ENCODE data around the gene ABLIM3. TPM values are rescaled to one million over a fixed set of nuclear protein-coding genes. Genes with fewer than 3 reads are reported as not detected.

ABLIM3 gene
- polyA plus RNA-seq, 1 donor from 2014 or later = 17.7 TPM

- H3K79me2 ChIP-seq (replicated peaks; ENCODE audit: insufficient read depth, low read length) = no peaks in the 10 kb centered on the region
- no peak overlapping the region for H2AFZ ChIP-seq (ENCODE audit: low read depth, low read length)
- H3K27ac ChIP-seq (ENCODE audit: low read length) = no peak overlapping the region
- H3K9me3 ChIP-seq (ENCODE audit: low read length) = no peaks in the 10 kb centered on the region
- H3K4me3 ChIP-seq (ENCODE audit: low read length) = no peak overlapping the region
- H4K20me1 ChIP-seq (ENCODE audit: insufficient read depth) = no peaks in the 10 kb centered on the region
- H3K27me3 ChIP-seq (ENCODE audit: insufficient read depth, low read depth, low read length) = no peaks in the 10 kb centered on the region
- no peaks in the 10 kb centered on the region for H3K9me2 ChIP-seq (ENCODE audit: insufficient read depth, low read length)
- TF ChIP-seq EZH2 (IDR thresholded peaks at IDR 0.05; ENCODE audit: borderline replicate concordance, insufficient read depth, low read length, poor library complexity, severe bottlenecking) (no peak), POLR2AphosphoS5 (IDR thresholded peaks at IDR 0.05) (no peak), RAD21 (conservative IDR thresholded peaks at IDR 0.05) (no peak)
- H3K4me2 ChIP-seq (ENCODE audit: low read length) = no peak overlapping the region
- no peak overlapping the region for H3K9ac ChIP-seq (ENCODE audit: low read length)
- H3F3A ChIP-seq (ENCODE audit: insufficient read depth, low read length, poor library complexity, severe bottlenecking) = no peaks in the 10 kb centered on the region
- H3K36me3 ChIP-seq (ENCODE audit: insufficient read depth, low read length) = no peaks in the 10 kb centered on the region
These were observed 159.1 kb downstream of the ABLIM3 start for GRCh38 chr5:149300441-149300840.

GRCh38 chr5:149301049-149301743 lies 159.9 kb downstream of the ABLIM3 start:
- no peak overlapping the region for H2AFZ ChIP-seq (ENCODE audit: low read depth, low read length)
- no peak overlapping the region for H3K27ac ChIP-seq (ENCODE audit: low read length)
- no peaks in the 10 kb centered on the region for H3K9me3 ChIP-seq (ENCODE audit: low read length)
- H3K4me3 ChIP-seq (ENCODE audit: low read length) = no peak overlapping the region
- no peaks in the 10 kb centered on the region for H3K9me2 ChIP-seq (ENCODE audit: insufficient read depth, low read length)
- H3K27me3 ChIP-seq (ENCODE audit: insufficient read depth, low read depth, low read length) = no peaks in the 10 kb centered on the region
- no peaks in the 10 kb centered on the region for H3F3A ChIP-seq (ENCODE audit: insufficient read depth, low read length, poor library complexity, severe bottlenecking)
- no peaks in the 10 kb centered on the region for H3K79me2 ChIP-seq (replicated peaks; ENCODE audit: insufficient read depth, low read length)
- H3K9ac ChIP-seq (ENCODE audit: low read length) = no peak overlapping the region
- H3K36me3 ChIP-seq (ENCODE audit: insufficient read depth, low read length) = no peaks in the 10 kb centered on the region
- TF ChIP-seq CTCF (IDR thresholded peaks at IDR 0.05; ENCODE audit: poor library complexity, severe bottlenecking) (no peak), MXI1 (conservative IDR thresholded peaks at IDR 0.05; ENCODE audit: poor library complexity, severe bottlenecking) (no peak), REST (IDR thresholded peaks at IDR 0.05; ENCODE audit: borderline replicate concordance) (no peak), EP300 (conservative IDR thresholded peaks at IDR 0.05; ENCODE audit: poor library complexity, severe bottlenecking) (no peak), EZH2 (IDR thresholded peaks at IDR 0.05; ENCODE audit: borderline replicate concordance, insufficient read depth, low read length, poor library complexity, severe bottlenecking) (no peak), RAD21 (conservative IDR thresholded peaks at IDR 0.05) (no peak), POLR2AphosphoS5 (IDR thresholded peaks at IDR 0.05) (no peak), SMC3 (conservative IDR thresholded peaks at IDR 0.05; ENCODE audit: poor library complexity) (no peak), TAF1 (IDR thresholded peaks at IDR 0.05; ENCODE audit: low read depth) (no peak)
- no peaks in the 10 kb centered on the region for H4K20me1 ChIP-seq (ENCODE audit: insufficient read depth)
- H3K4me2 ChIP-seq (ENCODE audit: low read length) = no peak overlapping the region
